Choroid plexus epithelial cell (primary cell): Measurements from ENCODE around the gene PCGF2.
A peak's percentile ranks its signal among the peaks of the same experiment; 100 is the strongest.

Experiments
- DNase-seq: peaks from one replicate; pipeline ENCODE4 v3.0.0-alpha.2; 2010; ENCODE audit warnings: low read depth
- H3K4me3 ChIP-seq: 2 replicates; pipeline ENCODE4 v1.5.1; 2011; ENCODE audit warnings: low read depth, mild to moderate bottlenecking, control low read depth, low read length, moderate library complexity
- CTCF ChIP-seq: conservative IDR thresholded peaks from 2 replicates; pipeline ENCODE4 v1.5.1; 2011; ENCODE audit warnings: low read depth, mild to moderate bottlenecking, control low read depth, inconsistent platforms, low read length, moderate library complexity

PCGF2 gene

GRCh38 chr17:38701504-38702165 lies 46.5 kb downstream of the PCGF2 start:
- peak overlapping the region; percentile 67 for H3K4me3 ChIP-seq
- no peak for TF ChIP-seq CTCF
- DNase-seq: peak; percentile 28

GRCh38 chr17:38698760-38699159 lies 49.4 kb downstream of the PCGF2 start:
- no peak for TF ChIP-seq CTCF

GRCh38 chr17:38697061-38697820 lies 50.9 kb downstream of the PCGF2 start:
- no peak for DNase-seq
- no peak for TF ChIP-seq CTCF
- H3K4me3 ChIP-seq: no peak overlapping the region

More at GRCh38 chr17:38698760-38699159, 49.4 kb downstream of the PCGF2 start:
- DNase-seq: no peak
- no peak overlapping the region for H3K4me3 ChIP-seq

- peak; percentile 55 for DNase-seq
- no peak for TF ChIP-seq CTCF
- H3K4me3 ChIP-seq: no peak overlapping the region
These were observed 54.3 kb downstream of the PCGF2 start for GRCh38 chr17:38693700-38694329.

DNA sequence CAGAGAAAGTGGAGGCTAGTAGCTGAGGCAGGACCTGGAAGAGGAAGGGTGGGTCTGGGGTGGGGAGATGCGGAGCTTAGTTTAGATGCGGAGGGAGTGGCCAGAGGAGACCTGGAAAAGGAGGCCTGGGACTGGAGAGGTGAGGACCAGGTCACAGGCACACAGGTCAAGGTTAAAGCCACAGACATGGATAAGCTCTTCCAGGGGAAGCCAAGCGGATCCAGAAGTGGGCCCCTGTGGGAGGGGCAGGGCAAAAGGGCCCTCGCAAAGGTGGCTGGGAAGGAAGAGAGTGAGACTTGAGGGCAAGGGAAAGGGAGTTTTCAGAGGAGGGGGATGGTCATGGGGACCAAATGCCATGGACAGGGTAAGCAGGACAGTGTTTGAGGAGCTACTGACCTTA lies 57.0 kb downstream of the PCGF2 start:
- no peak for DNase-seq
- H3K4me3 ChIP-seq: no peak overlapping the region
- no peak for TF ChIP-seq CTCF

GRCh38 chr17:38690386-38690785 lies 57.8 kb downstream of the PCGF2 start:
- no peak overlapping the region for H3K4me3 ChIP-seq
- DNase-seq: no peak
- no peak for TF ChIP-seq CTCF
